ACC112 (cell line): Measurements from ENCODE around the gene ASIC4.

Experiments
- H2AFZ ChIP-seq: fragments of 200-600 bp; sonication (generic); one replicate; pipeline ENCODE4 v1.6.0; 2017; ENCODE audit warnings: antibody characterized with exemption, low read length; ENCODE audit not compliant: unreplicated experiment
- H3K27ac ChIP-seq: fragments of 200-600 bp; sonication (generic); 2 replicates; pipeline ENCODE4 v1.5.1; 2014; ENCODE audit warnings: low read depth, mild to moderate bottlenecking, antibody characterized with exemption, low read length, moderate library complexity
- H3K27me3 ChIP-seq: fragments of 200-600 bp; sonication (generic); 2 replicates; pipeline ENCODE4 v1.6.1; 2014; ENCODE audit warnings: mild to moderate bottlenecking, antibody characterized with exemption, low read length, moderate library complexity, mixed read lengths; ENCODE audit not compliant: insufficient read depth
- H3K36me3 ChIP-seq: fragments of 200-600 bp; sonication (generic); 2 replicates; pipeline ENCODE4 v1.6.1; 2016; ENCODE audit warnings: mild to moderate bottlenecking, antibody characterized with exemption, low read length, moderate library complexity, mixed read lengths; ENCODE audit not compliant: insufficient read depth
- H3K4me1 ChIP-seq: fragments of 200-600 bp; sonication (generic); one replicate; pipeline ENCODE4 v1.6.1; 2016; ENCODE audit warnings: low read length, mixed read lengths; ENCODE audit not compliant: insufficient read depth, unreplicated experiment, control insufficient read depth
- H3K4me3 ChIP-seq: fragments of 200-600 bp; sonication (generic); 2 replicates; pipeline ENCODE4 v1.5.1; 2014; ENCODE audit warnings: mild to moderate bottlenecking, low read depth, low read length
- H3K79me2 ChIP-seq: fragments of 200-600 bp; sonication (generic); one replicate; pipeline ENCODE4 v1.6.0; 2016; ENCODE audit warnings: low read length; ENCODE audit not compliant: control insufficient read depth, unreplicated experiment, insufficient read depth

ASIC4 gene

GRCh38 chr2:219531639-219532377 is 17.5 kb downstream of the ASIC4 start:
- H3K36me3 ChIP-seq: no peaks in the 10 kb centered on the region
- H3K27ac ChIP-seq: no peak overlapping the region
- no peaks in the 10 kb centered on the region for H3K79me2 ChIP-seq
- H3K4me1 ChIP-seq: no peaks in the 10 kb centered on the region
- H3K4me3 ChIP-seq: no peak overlapping the region
- H2AFZ ChIP-seq: no peak overlapping the region
- peaks cover 34% of the 10 kb centered on the region for H3K27me3 ChIP-seq

GRCh38 chr2:219532378-219532649 is 18.0 kb downstream of the ASIC4 start:
- H2AFZ ChIP-seq: no peak overlapping the region
- no peak overlapping the region for H3K27ac ChIP-seq
- peaks cover 31% of the 10 kb centered on the region for H3K27me3 ChIP-seq
- H3K4me1 ChIP-seq: no peaks in the 10 kb centered on the region
- H3K79me2 ChIP-seq: no peaks in the 10 kb centered on the region
- no peaks in the 10 kb centered on the region for H3K36me3 ChIP-seq
- H3K4me3 ChIP-seq: no peak overlapping the region

- H3K79me2 ChIP-seq: no peaks in the 10 kb centered on the region
- H3K36me3 ChIP-seq: no peaks in the 10 kb centered on the region
- no peak overlapping the region for H3K4me3 ChIP-seq
- H2AFZ ChIP-seq: no peak overlapping the region
- no peaks in the 10 kb centered on the region for H3K4me1 ChIP-seq
- no peak overlapping the region for H3K27ac ChIP-seq
- peaks cover 18% of the 10 kb centered on the region for H3K27me3 ChIP-seq
These were observed 19.8 kb downstream of the ASIC4 start for GRCh38 chr2:219533930-219534661.

GRCh38 chr2:219536425-219536824 is 22.1 kb downstream of the ASIC4 start:
- Histone ChIP-seq H3K4me1 (no peaks in the 10 kb centered on the region), H3K36me3 (0 out of 2 replicates have a peak, but pooled peaks cover 8% of the 10 kb centered on the region), H3K27ac (no peak overlapping the region)

GRCh38 chr2:219536967-219537366 is 22.7 kb downstream of the ASIC4 start:
- Histone ChIP-seq H3K79me2 (no peaks in the 10 kb centered on the region), H3K4me1 (peaks cover 2% of the 10 kb centered on the region), H3K36me3 (0 out of 2 replicates have a peak, but pooled peaks cover 8% of the 10 kb centered on the region), H3K27me3 (peaks cover 6% of the 10 kb centered on the region; the same call in 1 of the 2 replicates), H2AFZ (no peak overlapping the region), H3K27ac (no peak overlapping the region), H3K4me3 (no peak overlapping the region)

More at GRCh38 chr2:219536425-219536824, 22.1 kb downstream of the ASIC4 start:
- Histone ChIP-seq H3K4me3 (no peak overlapping the region), H2AFZ (no peak overlapping the region), H3K79me2 (no peaks in the 10 kb centered on the region), H3K27me3 (peaks cover 9% of the 10 kb centered on the region; the same call in 1 of the 2 replicates)

- 0 out of 2 replicates have a peak, but pooled peaks cover 8% of the 10 kb centered on the region for H3K36me3 ChIP-seq
- no peak overlapping the region for H2AFZ ChIP-seq
- no peak overlapping the region for H3K27ac ChIP-seq
- no peak overlapping the region for H3K4me3 ChIP-seq
- peaks cover 6% of the 10 kb centered on the region for H3K79me2 ChIP-seq
- peaks cover 8% of the 10 kb centered on the region for H3K4me1 ChIP-seq
- H3K27me3 ChIP-seq: no peaks in the 10 kb centered on the region
These were observed 23.6 kb downstream of the ASIC4 start for GRCh38 chr2:219537657-219538488.

- Histone ChIP-seq H2AFZ (no peak overlapping the region), H3K4me3 (no peak overlapping the region), H3K36me3 (0 out of 2 replicates have a peak, but pooled peaks cover 8% of the 10 kb centered on the region), H3K27ac (no peak overlapping the region), H3K27me3 (no peaks in the 10 kb centered on the region), H3K4me1 (peaks cover 8% of the 10 kb centered on the region), H3K79me2 (peaks cover 6% of the 10 kb centered on the region)
These were observed 24.2 kb downstream of the ASIC4 start for GRCh38 chr2:219538504-219538951.

- Histone ChIP-seq H2AFZ (no peak overlapping the region), H3K79me2 (peaks cover 6% of the 10 kb centered on the region), H3K4me3 (no peak overlapping the region), H3K36me3 (0 out of 2 replicates have a peak, but pooled peaks cover 8% of the 10 kb centered on the region), H3K27me3 (no peaks in the 10 kb centered on the region), H3K4me1 (peaks cover 8% of the 10 kb centered on the region), H3K27ac (no peak overlapping the region)
These were observed 24.9 kb downstream of the ASIC4 start for GRCh38 chr2:219538956-219539788.

GRCh38 chr2:219539926-219540678 is 25.8 kb downstream of the ASIC4 start:
- no peak overlapping the region for H3K27ac ChIP-seq
- no peaks in the 10 kb centered on the region for H3K27me3 ChIP-seq
- H3K79me2 ChIP-seq: peaks cover 6% of the 10 kb centered on the region
- H3K36me3 ChIP-seq: 0 out of 2 replicates have a peak, but pooled peaks cover 8% of the 10 kb centered on the region
- no peak overlapping the region for H2AFZ ChIP-seq
- H3K4me1 ChIP-seq: peaks cover 8% of the 10 kb centered on the region
- H3K4me3 ChIP-seq: no peak overlapping the region
